ENCODE measurements around the gene BPIFB6. TPM values are rescaled to one million over a fixed set of nuclear protein-coding genes. Genes with fewer than 3 reads are reported as not detected.

The BPIFB6 gene
- total RNA-seq, 4 donors from 2014 or later, result not detected

- Histone ChIP-seq H3K4me1 (no peaks in the 10 kb centered on the region), H3K27me3 (no peaks in the 10 kb centered on the region), H3K36me3 (no peaks in the 10 kb centered on the region), H3K9me3 (no peaks in the 10 kb centered on the region), H3K27ac (no peak overlapping the region), H3K4me3 (no peak overlapping the region)
- DNase-seq, result no peak
- intact Hi-C loops (cut with DNase I; ENCODE audit: low total_unique reads), result no loop called here
- WGBS, 2 donors (ENCODE audit: low coverage in 1 of 2), result 84% methylated on average over 14 of the region's 18 CpGs; no CpG with 5 or more reads in 1 of the 2 donors
- TF ChIP-seq POLR2AphosphoS5 (IDR thresholded peaks at IDR 0.05) (no peak), CTCF (IDR thresholded peaks at IDR 0.05) (no peak), POLR2A (IDR thresholded peaks at IDR 0.05) (no peak), EP300 (IDR thresholded peaks at IDR 0.05; ENCODE audit: low read depth) (no peak)
- in situ Hi-C loops (cut with MboI; ENCODE audit: low pct_ligation_motif_present in 1 of 4, low pct_unique_long_range_greater_than_20kb in 1 of 4, low sequenced_read_pairs in 3 of 4), result no loop called here
These were observed 10.9 kb upstream of the BPIFB6 start for GRCh38 chr20:33020278-33021161.

- Histone ChIP-seq H3K4me3 (no peak overlapping the region), H3K4me1 (no peaks in the 10 kb centered on the region), H3K36me3 (no peaks in the 10 kb centered on the region), H3K27me3 (no peaks in the 10 kb centered on the region), H3K9me3 (no peaks in the 10 kb centered on the region), H3K27ac (no peak overlapping the region)
- in situ Hi-C loops (cut with MboI; ENCODE audit: low pct_ligation_motif_present in 1 of 4, low pct_unique_long_range_greater_than_20kb in 1 of 4, low sequenced_read_pairs in 3 of 4), result no loop called here
- WGBS, 2 donors (ENCODE audit: low coverage in 1 of 2), result 58% methylated on average over 3 of the region's 3 CpGs; no CpG with 5 or more reads in 1 of the 2 donors
- no peak for DNase-seq
- intact Hi-C loops (cut with DNase I; ENCODE audit: low total_unique reads), result no loop called here
- TF ChIP-seq POLR2A (IDR thresholded peaks at IDR 0.05) (no peak), POLR2AphosphoS5 (IDR thresholded peaks at IDR 0.05) (no peak), CTCF (IDR thresholded peaks at IDR 0.05) (no peak), EP300 (IDR thresholded peaks at IDR 0.05; ENCODE audit: low read depth) (no peak)
These were observed 9.6 kb upstream of the BPIFB6 start for GRCh38 chr20:33021879-33022278.

- DNase-seq, result no peak
- no peaks in the 10 kb centered on the region for H3K9me3 ChIP-seq
- TF ChIP-seq CTCF (IDR thresholded peaks at IDR 0.05) (no peak), POLR2AphosphoS5 (IDR thresholded peaks at IDR 0.05) (no peak), POLR2A (IDR thresholded peaks at IDR 0.05) (no peak), EP300 (IDR thresholded peaks at IDR 0.05; ENCODE audit: low read depth) (no peak)
- no peak overlapping the region for H3K4me3 ChIP-seq
- H3K4me1 ChIP-seq, result no peaks in the 10 kb centered on the region
- no peaks in the 10 kb centered on the region for H3K27me3 ChIP-seq
- 60% methylated on average over 4 of the region's 4 CpGs; no CpG with 5 or more reads in 1 of the 2 donors for WGBS, 2 donors (ENCODE audit: low coverage in 1 of 2)
- in situ Hi-C loops (cut with MboI; ENCODE audit: low pct_ligation_motif_present in 1 of 4, low pct_unique_long_range_greater_than_20kb in 1 of 4, low sequenced_read_pairs in 3 of 4), result no loop called here
- H3K27ac ChIP-seq, result no peak overlapping the region
- intact Hi-C loops (cut with DNase I; ENCODE audit: low total_unique reads), result no loop called here
- H3K36me3 ChIP-seq, result no peaks in the 10 kb centered on the region
These were observed 9.2 kb upstream of the BPIFB6 start for GRCh38 chr20:33022289-33022688.

- Histone ChIP-seq H3K36me3 (no peaks in the 10 kb centered on the region), H3K9me3 (no peaks in the 10 kb centered on the region), H3K27me3 (no peaks in the 10 kb centered on the region), H3K4me1 (no peaks in the 10 kb centered on the region), H3K27ac (no peak overlapping the region), H3K4me3 (no peak overlapping the region)
- DNase-seq, result no peak
- WGBS, 2 donors (ENCODE audit: low coverage in 1 of 2), result 20 to 67% methylated on average over 1 to 7 of the region's 7 CpGs
- in situ Hi-C loops (cut with MboI; ENCODE audit: low pct_ligation_motif_present in 1 of 4, low pct_unique_long_range_greater_than_20kb in 1 of 4, low sequenced_read_pairs in 3 of 4) (no loop called here), intact Hi-C loops (cut with DNase I; ENCODE audit: low total_unique reads) (no loop called here)
- TF ChIP-seq CTCF (IDR thresholded peaks at IDR 0.05), result no peak
- TF ChIP-seq EP300 (IDR thresholded peaks at IDR 0.05; ENCODE audit: low read depth), result no peak
- TF ChIP-seq POLR2A (IDR thresholded peaks at IDR 0.05), result no peak
- no peak for TF ChIP-seq POLR2AphosphoS5 (IDR thresholded peaks at IDR 0.05)
These were observed 8.6 kb upstream of the BPIFB6 start for GRCh38 chr20:33022694-33023438.

Data from transverse colon (tissue), 4 donors.